Mesenchymal stem cell (in vitro differentiated cells and primary cell): ENCODE measurements around the gene TTC32.
"Not testable (repeated sequence)": the region's sequence is repeated elsewhere in the genome, so short reads cannot be mapped to it uniquely, and the experiment has no call there.

ENCODE experiments used
- DNase-seq: peaks from one replicate; pipeline ENCODE4 v3.0.0-alpha.2; 2013
- H2AFZ ChIP-seq: one replicate; pipeline ENCODE4 v1.6.1; 2013; ENCODE audit warnings: low read depth, mild to moderate bottlenecking, control low read depth, inconsistent platforms, low read length, moderate library complexity
- H2AK5ac ChIP-seq: 2 replicates; pipeline ENCODE4 v1.6.1; 2013; ENCODE audit warnings: low read length, moderate library complexity, mild to moderate bottlenecking, inconsistent platforms; ENCODE audit not compliant: severe bottlenecking
- H2BK120ac ChIP-seq: one replicate; pipeline ENCODE4 v1.6.1; 2013; ENCODE audit warnings: low read depth, mild to moderate bottlenecking, inconsistent platforms, low read length, moderate library complexity
- H2BK12ac ChIP-seq, 2 experiments: one replicate each; pipeline ENCODE4 v1.6.1; 2013; ENCODE audit warnings: inconsistent platforms in 2 of 2, low read length in 2 of 2, mild to moderate bottlenecking in 2 of 2, moderate library complexity in 2 of 2, control low read depth in 1 of 2
- H2BK15ac ChIP-seq: one replicate; pipeline ENCODE4 v1.6.1; 2013; ENCODE audit warnings: mild to moderate bottlenecking, low read depth, inconsistent platforms; ENCODE audit not compliant: poor library complexity, severe bottlenecking
- H2BK5ac ChIP-seq: 2 replicates; pipeline ENCODE4 v1.6.1; 2013; ENCODE audit warnings: low read depth, mild to moderate bottlenecking, low read length, control low read depth, inconsistent platforms; ENCODE audit not compliant: poor library complexity, severe bottlenecking
- H3K14ac ChIP-seq, 2 experiments: one replicate each; pipeline ENCODE4 v1.6.1; 2013; ENCODE audit warnings: inconsistent platforms in 2 of 2, low read length in 2 of 2, control low read depth in 1 of 2, mild to moderate bottlenecking in 1 of 2, moderate library complexity in 1 of 2
- H3K18ac ChIP-seq, 2 experiments: one replicate each; pipeline ENCODE4 v1.6.1; 2013; ENCODE audit warnings: inconsistent platforms in 2 of 2, low read length in 2 of 2, control low read depth in 1 of 2, low read depth in 1 of 2, mild to moderate bottlenecking in 1 of 2
- H3K23ac ChIP-seq, 2 experiments: one replicate each; pipeline ENCODE4 v1.6.1; 2013; ENCODE audit warnings: inconsistent platforms in 2 of 2, low read length in 2 of 2, mild to moderate bottlenecking in 2 of 2, moderate library complexity in 2 of 2, control low read depth in 1 of 2
- H3K27ac ChIP-seq: 2 replicates; pipeline ENCODE4 v1.5.1; 2013; ENCODE audit warnings: mild to moderate bottlenecking, moderate library complexity, low read length, control low read depth, inconsistent platforms; ENCODE audit not compliant: poor library complexity, severe bottlenecking
- H3K27me3 ChIP-seq, 2 experiments: 2 replicates each; pipeline versions ENCODE4 v1.6.1 to v1.7.0; 2013; ENCODE audit warnings: low read length in 2 of 2, mild to moderate bottlenecking in 2 of 2, moderate library complexity in 2 of 2, control low read depth in 1 of 2, inconsistent platforms in 1 of 2; ENCODE audit not compliant: control insufficient read depth in 1 of 2, insufficient read depth in 1 of 2
- H3K36me3 ChIP-seq, 2 experiments: 2 replicates each; pipeline versions ENCODE4 v1.6.1 to v1.7.0; 2013; ENCODE audit warnings: low read length in 2 of 2, control low read depth in 1 of 2, inconsistent platforms in 1 of 2, low read depth in 1 of 2, mild to moderate bottlenecking in 1 of 2; ENCODE audit not compliant: insufficient read depth in 2 of 2, control insufficient read depth in 1 of 2
- H3K4ac ChIP-seq, 2 experiments: one replicate each; pipeline ENCODE4 v1.6.1; 2013; ENCODE audit warnings: inconsistent platforms in 2 of 2, low read length in 2 of 2, mild to moderate bottlenecking in 2 of 2, moderate library complexity in 2 of 2, control low read depth in 1 of 2, low read depth in 1 of 2
- H3K4me1 ChIP-seq: 2 replicates; pipeline ENCODE4 v1.6.1; 2013; ENCODE audit warnings: low read depth, low read length, control low read depth; ENCODE audit not compliant: control insufficient read depth, insufficient read depth
- H3K4me2 ChIP-seq: 2 replicates; pipeline ENCODE4 v1.6.1; 2013; ENCODE audit warnings: low read length, mild to moderate bottlenecking, inconsistent platforms; ENCODE audit not compliant: poor library complexity, severe bottlenecking
- H3K4me3 ChIP-seq, 2 experiments: 2 replicates each; pipeline versions ENCODE4 v1.5.1 to v1.7.0; 2013; ENCODE audit warnings: low read length in 2 of 2, mild to moderate bottlenecking in 2 of 2, control low read depth in 1 of 2, low read depth in 1 of 2; ENCODE audit not compliant: insufficient read depth in 1 of 2
- H3K79me1 ChIP-seq: replicated peaks from 2 replicates; pipeline ENCODE4 v1.6.1; 2013; ENCODE audit warnings: mild to moderate bottlenecking, control low read depth, low read length, inconsistent platforms; ENCODE audit not compliant: poor library complexity, severe bottlenecking
- H3K9ac ChIP-seq: 2 replicates; pipeline ENCODE4 v1.7.0; 2013; ENCODE audit warnings: mild to moderate bottlenecking, low read length, moderate library complexity
- H3K9me3 ChIP-seq: 2 replicates; pipeline ENCODE4 v1.7.0; 2013; ENCODE audit warnings: mild to moderate bottlenecking, low read length; ENCODE audit not compliant: control insufficient read depth
- H4K8ac ChIP-seq: one replicate; pipeline ENCODE4 v1.6.1; 2013; ENCODE audit warnings: inconsistent platforms, mild to moderate bottlenecking, low read length, moderate library complexity
- H4K91ac ChIP-seq: one replicate; pipeline ENCODE4 v1.6.1; 2013; ENCODE audit warnings: mild to moderate bottlenecking, low read length, inconsistent platforms
- WGBS: methylation state at CpG from one replicate; pipeline ENCODE4 v1.1.7; 2013; ENCODE audit warnings: mixed read lengths; 5-methylcytosine and 5-hydroxymethylcytosine counted together

The TTC32 gene

DNA sequence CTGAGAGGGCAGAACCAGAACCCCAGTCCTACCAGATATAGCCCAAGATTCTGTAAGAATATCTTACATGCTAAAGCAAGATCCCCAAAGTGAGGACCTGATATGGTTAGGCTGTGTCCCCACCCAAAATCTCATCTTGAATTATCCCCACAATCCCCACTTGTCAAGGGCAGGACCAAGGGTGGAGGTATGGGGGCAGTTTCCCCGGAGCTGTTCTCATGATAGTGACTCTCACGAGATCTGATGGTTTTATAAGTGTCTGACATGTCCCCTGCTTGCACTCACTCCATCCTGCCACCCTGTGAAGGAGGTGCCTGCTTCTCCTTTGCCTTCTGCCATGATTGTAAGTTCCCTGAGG lies 19.9 kb downstream of the TTC32 start:
- Histone ChIP-seq H2AK5ac (no peak overlapping the region), H3K36me3 (no peaks in the 10 kb centered on the region), H4K8ac (no peak overlapping the region), H4K91ac (no peak overlapping the region), H3K14ac (no peak overlapping the region), H3K9me3 (no peaks in the 10 kb centered on the region), H3K18ac (no peak overlapping the region), H2BK120ac (no peak overlapping the region), H3K23ac (no peak overlapping the region), H3K4me3 (no peak overlapping the region), H3K4ac (no peak overlapping the region), H2BK5ac (no peak overlapping the region), H3K4me1 (peaks cover 2% of the 10 kb centered on the region), H3K27me3 (no peaks in the 10 kb centered on the region), H3K27ac (no peak overlapping the region), H2BK15ac (no peak overlapping the region), H2AFZ (no peak overlapping the region), H3K9ac (no peak overlapping the region), H3K79me1 (no peaks in the 10 kb centered on the region), H2BK12ac (no peak overlapping the region), H3K4me2 (no peak overlapping the region)
- DNase-seq, result no peak
- 83% methylated on average over 1 of the region's 2 CpGs for WGBS

DNA sequence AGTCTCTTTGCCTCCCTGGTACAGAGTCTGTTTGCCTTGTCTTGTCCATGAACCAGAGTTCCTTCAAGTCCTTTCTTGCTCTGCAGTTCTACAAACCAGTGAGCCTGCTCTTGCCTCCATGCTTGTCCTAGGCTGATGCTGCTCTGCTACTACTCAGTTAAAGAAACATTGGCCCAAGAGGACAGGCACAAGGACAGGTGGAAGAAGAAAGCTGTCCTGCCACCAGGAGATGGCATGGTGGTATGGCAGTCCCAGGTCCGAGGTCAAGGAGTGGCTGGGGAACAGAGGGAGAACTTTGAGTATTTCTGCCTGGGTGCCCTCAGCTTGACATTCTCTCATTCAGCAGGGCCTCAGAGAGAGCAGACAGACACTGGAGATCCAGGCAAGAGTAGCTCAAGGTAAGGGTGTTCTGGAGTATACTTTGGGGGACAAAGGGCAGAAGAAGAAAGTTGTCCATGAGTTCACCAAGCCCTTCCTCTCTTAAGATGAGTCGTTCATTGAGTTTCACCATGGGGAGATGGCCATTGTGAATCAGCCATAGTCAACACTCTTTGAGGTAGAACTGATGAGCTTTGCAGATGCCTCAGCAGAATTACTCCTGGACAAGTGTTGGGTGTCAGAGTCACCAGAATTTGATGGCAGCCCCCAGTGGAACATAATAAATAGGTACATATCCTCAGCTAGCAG lies 20.4 kb downstream of the TTC32 start:
- Histone ChIP-seq H2BK5ac (no peak overlapping the region), H2AFZ (no peak overlapping the region), H2BK12ac (no peak overlapping the region), H3K27me3 (no peaks in the 10 kb centered on the region), H3K36me3 (no peaks in the 10 kb centered on the region), H3K79me1 (no peaks in the 10 kb centered on the region), H3K4me2 (no peak overlapping the region), H4K91ac (no peak overlapping the region), H3K18ac (no peak overlapping the region), H3K14ac (no peak overlapping the region), H3K4me3 (no peak overlapping the region), H2BK15ac (no peak overlapping the region), H3K9ac (no peak overlapping the region), H3K27ac (no peak overlapping the region), H3K23ac (no peak overlapping the region), H3K9me3 (no peaks in the 10 kb centered on the region), H4K8ac (no peak overlapping the region), H3K4ac (no peak overlapping the region), H2BK120ac (no peak overlapping the region), H2AK5ac (no peak overlapping the region), H3K4me1 (peaks cover under 1% of the 10 kb centered on the region)
- 76% methylated on average over 2 of the region's 2 CpGs for WGBS
- no peak for DNase-seq

DNA sequence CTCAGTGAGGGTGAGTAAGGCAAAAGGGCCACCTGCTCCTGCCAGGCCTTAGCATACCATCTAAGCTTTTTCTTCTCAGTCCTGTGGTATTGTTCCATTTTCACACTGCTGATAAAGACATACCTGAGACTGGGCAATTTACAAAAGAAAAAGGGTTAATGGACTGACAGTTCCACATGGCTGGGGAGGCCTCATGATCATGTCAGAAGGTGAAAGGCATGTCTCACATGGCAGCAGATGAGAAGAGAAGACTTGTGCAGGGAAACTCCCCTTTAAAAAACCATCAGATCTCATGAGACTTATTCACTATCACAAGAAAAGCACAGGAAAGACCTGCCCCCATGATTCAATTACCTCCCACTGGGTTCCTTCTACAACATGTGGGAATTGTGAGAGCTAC lies 21.6 kb downstream of the TTC32 start:
- not testable (repeated sequence) for H3K9ac ChIP-seq, DNase-seq, H3K9me3 ChIP-seq, H2AFZ ChIP-seq, H3K18ac ChIP-seq, H3K4ac ChIP-seq, H2BK5ac ChIP-seq, H4K8ac ChIP-seq, H3K4me2 ChIP-seq, H2BK15ac ChIP-seq, H3K79me1 ChIP-seq, H3K27me3 ChIP-seq, H2AK5ac ChIP-seq, H3K36me3 ChIP-seq, H3K23ac ChIP-seq, H4K91ac ChIP-seq, H3K27ac ChIP-seq, H3K4me3 ChIP-seq, H2BK120ac ChIP-seq, H3K14ac ChIP-seq, H2BK12ac ChIP-seq, H3K4me1 ChIP-seq

DNA sequence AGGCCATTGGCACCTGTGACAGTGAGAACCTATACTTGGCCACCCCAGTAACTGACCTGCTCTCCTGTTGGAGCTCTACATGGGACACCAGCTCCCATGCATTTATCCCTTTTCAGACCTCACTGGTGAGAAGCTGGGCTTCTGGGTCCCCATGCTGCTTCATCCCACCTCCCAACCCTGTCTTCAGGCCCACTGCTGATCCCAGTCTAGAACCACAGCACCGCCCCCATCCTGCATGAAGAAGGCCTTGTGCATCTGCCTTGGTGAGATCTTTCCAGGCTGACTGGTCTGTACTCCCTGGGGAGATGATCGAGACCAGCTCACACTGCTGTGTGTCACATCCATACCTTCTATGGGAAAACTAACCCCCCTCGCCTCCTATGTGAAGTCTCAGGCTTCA lies 22.7 kb downstream of the TTC32 start:
- no peak overlapping the region for H2BK12ac ChIP-seq
- H3K79me1 ChIP-seq, result no peaks in the 10 kb centered on the region

More for the DNA sequence above, 22.7 kb downstream of the TTC32 start:
- H3K4me2 ChIP-seq, result no peak overlapping the region
- H3K4me3 ChIP-seq, result no peak overlapping the region
- no peak overlapping the region for H2BK15ac ChIP-seq
- H3K18ac ChIP-seq, result no peak overlapping the region
- H4K8ac ChIP-seq, result no peak overlapping the region
- H2BK5ac ChIP-seq, result no peak overlapping the region
- H2AFZ ChIP-seq, result no peak overlapping the region
- WGBS, result 85% methylated on average over 3 of the region's 3 CpGs
- no peaks in the 10 kb centered on the region for H3K27me3 ChIP-seq
- H3K27ac ChIP-seq, result no peak overlapping the region
- no peak overlapping the region for H3K9ac ChIP-seq
- no peak overlapping the region for H2BK120ac ChIP-seq
- H2AK5ac ChIP-seq, result no peak overlapping the region
- H3K4ac ChIP-seq, result no peak overlapping the region
- no peaks in the 10 kb centered on the region for H3K9me3 ChIP-seq
- peaks cover 0 to 5% of the 10 kb centered on the region in 2 experiments for H3K36me3 ChIP-seq
- H3K14ac ChIP-seq, result peak overlapping the region in 1 of 2 experiments; percentile 11
- no peaks in the 10 kb centered on the region for H3K4me1 ChIP-seq
- no peak for DNase-seq
- no peak overlapping the region for H3K23ac ChIP-seq
- no peak overlapping the region for H4K91ac ChIP-seq
